HEK293 (cell line): Measurements from ENCODE around the gene SLC25A20.

Experiments
- BCL6B ChIP-seq: fragments of 450-650 bp; formaldehyde crosslinking; IDR thresholded peaks from 2 replicates; pipeline ENCODE4 v1.5.1; 2017; ENCODE audit warnings: missing biosample characterization, missing genetic modification characterization
- GFI1B ChIP-seq: fragments of 450-650 bp; formaldehyde crosslinking; IDR thresholded peaks from 2 replicates; pipeline ENCODE4 v1.5.1; 2016; ENCODE audit warnings: missing biosample characterization, missing genetic modification characterization
- GLI2 ChIP-seq: fragments of 450-650 bp; formaldehyde crosslinking; IDR thresholded peaks from 2 replicates; pipeline ENCODE4; 2017; ENCODE audit warnings: missing biosample characterization, missing genetic modification characterization, low read depth, borderline replicate concordance
- GLIS2 ChIP-seq: fragments of 450-650 bp; formaldehyde crosslinking; IDR thresholded peaks from 2 replicates; pipeline ENCODE4 v1.5.1; 2016; ENCODE audit warnings: missing biosample characterization, missing genetic modification characterization
- KLF1 ChIP-seq: fragments of 450-650 bp; formaldehyde crosslinking; IDR thresholded peaks from 2 replicates; pipeline ENCODE4 v1.5.1; 2016; ENCODE audit warnings: missing biosample characterization, missing genetic modification characterization
- KLF10 ChIP-seq: fragments of 450-650 bp; IDR thresholded peaks from 2 replicates; pipeline ENCODE4 v1.5.1; 2018; ENCODE audit warnings: missing biosample characterization, mild to moderate bottlenecking, missing genetic modification characterization
- OVOL3 ChIP-seq: fragments of 450-650 bp; formaldehyde crosslinking; IDR thresholded peaks from 2 replicates; pipeline ENCODE4 v1.5.1; 2016; ENCODE audit warnings: missing biosample characterization, missing genetic modification characterization
- ZBTB8A ChIP-seq: fragments of 450-650 bp; formaldehyde crosslinking; IDR thresholded peaks from 2 replicates; pipeline ENCODE4 v1.5.1; 2016; ENCODE audit warnings: missing biosample characterization, missing genetic modification characterization
- ZEB2 ChIP-seq: fragments of 450-650 bp; formaldehyde crosslinking; IDR thresholded peaks from 2 replicates; pipeline ENCODE4 v1.5.1; 2016; ENCODE audit warnings: missing biosample characterization, missing genetic modification characterization
- ZNF121 ChIP-seq: fragments of 450-650 bp; formaldehyde crosslinking; IDR thresholded peaks from 2 replicates; pipeline ENCODE4 v1.5.1; 2016; ENCODE audit warnings: missing biosample characterization, missing genetic modification characterization
- ZNF138 ChIP-seq: fragments of 450-650 bp; formaldehyde crosslinking; IDR thresholded peaks from 2 replicates; pipeline ENCODE4 v1.5.1; 2016; ENCODE audit warnings: missing biosample characterization, missing genetic modification characterization, borderline replicate concordance
- ZNF16 ChIP-seq: fragments of 450-650 bp; formaldehyde crosslinking; IDR thresholded peaks from 2 replicates; pipeline ENCODE4 v1.5.1; 2016; ENCODE audit warnings: low read depth, missing biosample characterization, missing genetic modification characterization
- ZNF223 ChIP-seq: fragments of 450-650 bp; formaldehyde crosslinking; IDR thresholded peaks from 2 replicates; pipeline ENCODE4 v1.5.1; 2016; ENCODE audit warnings: missing biosample characterization, missing genetic modification characterization
- ZNF239 ChIP-seq: fragments of 450-650 bp; formaldehyde crosslinking; IDR thresholded peaks from 2 replicates; pipeline ENCODE4 v1.5.1; 2016; ENCODE audit warnings: missing biosample characterization, missing genetic modification characterization
- ZNF37A ChIP-seq: fragments of 450-650 bp; IDR thresholded peaks from 2 replicates; pipeline ENCODE4 v1.5.1; 2018; ENCODE audit warnings: missing biosample characterization, missing genetic modification characterization
- ZNF391 ChIP-seq: fragments of 450-650 bp; formaldehyde crosslinking; IDR thresholded peaks from 2 replicates; pipeline ENCODE4 v1.5.1; 2016; ENCODE audit warnings: low read depth, missing biosample characterization, missing genetic modification characterization, borderline replicate concordance
- ZNF423 ChIP-seq: fragments of 450-650 bp; formaldehyde crosslinking; IDR thresholded peaks from 2 replicates; pipeline ENCODE4 v1.5.1; 2016; ENCODE audit warnings: missing biosample characterization, missing genetic modification characterization
- ZNF560 ChIP-seq: fragments of 450-650 bp; formaldehyde crosslinking; IDR thresholded peaks from 2 replicates; pipeline ENCODE4 v1.5.1; 2017; ENCODE audit warnings: missing biosample characterization, missing genetic modification characterization, borderline replicate concordance
- ZNF660 ChIP-seq: fragments of 450-650 bp; IDR thresholded peaks from 2 replicates; pipeline ENCODE4 v1.5.1; 2018; ENCODE audit warnings: missing biosample characterization, mild to moderate bottlenecking, missing genetic modification characterization
- ZNF677 ChIP-seq: fragments of 450-650 bp; IDR thresholded peaks from 2 replicates; pipeline ENCODE4 v1.5.0; 2018; ENCODE audit warnings: missing biosample characterization, mild to moderate bottlenecking, missing genetic modification characterization, moderate library complexity
- ZNF777 ChIP-seq: fragments of 450-650 bp; formaldehyde crosslinking; IDR thresholded peaks from 2 replicates; pipeline ENCODE4 v1.5.1; 2017; ENCODE audit warnings: missing biosample characterization, missing genetic modification characterization, borderline replicate concordance
- ZNF843 ChIP-seq: fragments of 450-650 bp; formaldehyde crosslinking; IDR thresholded peaks from 2 replicates; pipeline ENCODE4 v1.5.1; 2016; ENCODE audit warnings: missing biosample characterization, missing genetic modification characterization
- TF ChIP-seq, protein P1 (sequence below): fragments of 450-650 bp; formaldehyde crosslinking; IDR thresholded peaks from 2 replicates; pipeline ENCODE4 v1.5.1; 2016; ENCODE audit warnings: missing biosample characterization, missing genetic modification characterization
- TF ChIP-seq, protein P2 (sequence below): fragments of 450-650 bp; formaldehyde crosslinking; IDR thresholded peaks from 2 replicates; pipeline ENCODE4 v1.5.1; 2016; ENCODE audit warnings: missing biosample characterization, missing genetic modification characterization
- TF ChIP-seq, protein P3 (sequence below): fragments of 450-650 bp; formaldehyde crosslinking; optimal IDR thresholded peaks from 2 replicates; pipeline ENCODE3; 2016; ENCODE audit warnings: missing biosample characterization, mild to moderate bottlenecking, missing genetic modification characterization
- TF ChIP-seq, protein P4 (sequence below): fragments of 450-650 bp; formaldehyde crosslinking; IDR thresholded peaks from 2 replicates; pipeline ENCODE4 v1.5.1; 2017; ENCODE audit warnings: missing biosample characterization, missing genetic modification characterization
- TF ChIP-seq, protein P5 (sequence below): fragments of 450-650 bp; formaldehyde crosslinking; IDR thresholded peaks from 2 replicates; pipeline ENCODE4 v1.5.1; 2016; ENCODE audit warnings: missing biosample characterization, missing genetic modification characterization

The SLC25A20 gene

GRCh38 chr3:48847504-48848423 lies 50.9 kb downstream of the SLC25A20 start, which contains the start of gene PRKAR2A (continued):
- TF ChIP-seq ZNF560 (no peak), ZNF239 (tag by site-specific recombination) (no peak), ZNF677 (tag by site-specific recombination) (no peak), BCL6B (tag by site-specific recombination) (no peak), OVOL3 (tag by site-specific recombination) (no peak), GLIS2 (peak; percentile 43; the same call in 1 of the 2 replicates), ZNF223 (tag by site-specific recombination) (peak; percentile 73; the same call in 1 of the 2 replicates), ZNF37A (tag by site-specific recombination) (no peak), ZNF16 (tag by site-specific recombination) (no peak), ZNF843 (0 out of 2 replicates have a peak, but pooled peaks have one; percentile 17), ZNF777 (tag by site-specific recombination) (0 out of 2 replicates have a peak, but pooled peaks have one; percentile 82), KLF10 (tag by site-specific recombination) (peak; percentile 33; the same call in 1 of the 2 replicates), ZNF121 (no peak), ZNF660 (0 out of 2 replicates have a peak, but pooled peaks have one; percentile 42), KLF1 (tag by site-specific recombination) (0 out of 2 replicates have a peak, but pooled peaks have one; percentile 7), ZEB2 (tag by site-specific recombination) (no peak), GFI1B (tag by site-specific recombination) (no peak), ZBTB8A (tag by site-specific recombination) (peak; percentile 49), ZNF138 (tag by site-specific recombination) (no peak), ZNF391 (tag by site-specific recombination) (peak; percentile 47; the same call in 1 of the 2 replicates), GLI2 (tag by site-specific recombination) (no peak), ZNF423 (tag by site-specific recombination) (0 out of 2 replicates have a peak, but pooled peaks have one; percentile 1)
- TF ChIP-seq, protein P1, sequence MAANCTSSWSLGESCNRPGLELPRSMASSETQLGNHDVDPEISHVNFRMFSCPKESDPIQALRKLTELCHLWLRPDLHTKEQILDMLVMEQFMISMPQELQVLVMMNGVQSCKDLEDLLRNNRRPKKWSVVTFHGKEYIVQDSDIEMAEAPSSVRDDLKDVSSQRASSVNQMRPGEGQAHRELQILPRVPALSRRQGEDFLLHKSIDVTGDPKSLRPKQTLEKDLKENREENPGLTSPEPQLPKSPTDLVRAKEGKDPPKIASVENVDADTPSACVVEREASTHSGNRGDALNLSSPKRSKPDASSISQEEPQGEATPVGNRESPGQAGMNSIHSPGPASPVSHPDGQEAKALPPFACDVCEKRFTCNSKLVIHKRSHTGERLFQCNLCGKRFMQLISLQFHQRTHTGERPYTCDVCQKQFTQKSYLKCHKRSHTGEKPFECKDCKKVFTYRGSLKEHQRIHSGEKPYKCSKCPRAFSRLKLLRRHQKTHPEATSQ (tag by site-specific recombination): peak; percentile 59; the same call in 1 of the 2 replicates
- TF ChIP-seq, protein P2, sequence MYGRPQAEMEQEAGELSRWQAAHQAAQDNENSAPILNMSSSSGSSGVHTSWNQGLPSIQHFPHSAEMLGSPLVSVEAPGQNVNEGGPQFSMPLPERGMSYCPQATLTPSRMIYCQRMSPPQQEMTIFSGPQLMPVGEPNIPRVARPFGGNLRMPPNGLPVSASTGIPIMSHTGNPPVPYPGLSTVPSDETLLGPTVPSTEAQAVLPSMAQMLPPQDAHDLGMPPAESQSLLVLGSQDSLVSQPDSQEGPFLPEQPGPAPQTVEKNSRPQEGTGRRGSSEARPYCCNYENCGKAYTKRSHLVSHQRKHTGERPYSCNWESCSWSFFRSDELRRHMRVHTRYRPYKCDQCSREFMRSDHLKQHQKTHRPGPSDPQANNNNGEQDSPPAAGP: 0 out of 2 replicates have a peak, but pooled peaks have one; percentile 4
- TF ChIP-seq, protein P3, sequence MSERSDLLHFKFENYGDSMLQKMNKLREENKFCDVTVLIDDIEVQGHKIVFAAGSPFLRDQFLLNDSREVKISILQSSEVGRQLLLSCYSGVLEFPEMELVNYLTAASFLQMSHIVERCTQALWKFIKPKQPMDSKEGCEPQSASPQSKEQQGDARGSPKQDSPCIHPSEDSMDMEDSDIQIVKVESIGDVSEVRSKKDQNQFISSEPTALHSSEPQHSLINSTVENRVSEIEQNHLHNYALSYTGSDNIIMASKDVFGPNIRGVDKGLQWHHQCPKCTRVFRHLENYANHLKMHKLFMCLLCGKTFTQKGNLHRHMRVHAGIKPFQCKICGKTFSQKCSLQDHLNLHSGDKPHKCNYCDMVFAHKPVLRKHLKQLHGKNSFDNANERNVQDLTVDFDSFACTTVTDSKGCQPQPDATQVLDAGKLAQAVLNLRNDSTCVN: peak; percentile 90
- TF ChIP-seq, protein P4, sequence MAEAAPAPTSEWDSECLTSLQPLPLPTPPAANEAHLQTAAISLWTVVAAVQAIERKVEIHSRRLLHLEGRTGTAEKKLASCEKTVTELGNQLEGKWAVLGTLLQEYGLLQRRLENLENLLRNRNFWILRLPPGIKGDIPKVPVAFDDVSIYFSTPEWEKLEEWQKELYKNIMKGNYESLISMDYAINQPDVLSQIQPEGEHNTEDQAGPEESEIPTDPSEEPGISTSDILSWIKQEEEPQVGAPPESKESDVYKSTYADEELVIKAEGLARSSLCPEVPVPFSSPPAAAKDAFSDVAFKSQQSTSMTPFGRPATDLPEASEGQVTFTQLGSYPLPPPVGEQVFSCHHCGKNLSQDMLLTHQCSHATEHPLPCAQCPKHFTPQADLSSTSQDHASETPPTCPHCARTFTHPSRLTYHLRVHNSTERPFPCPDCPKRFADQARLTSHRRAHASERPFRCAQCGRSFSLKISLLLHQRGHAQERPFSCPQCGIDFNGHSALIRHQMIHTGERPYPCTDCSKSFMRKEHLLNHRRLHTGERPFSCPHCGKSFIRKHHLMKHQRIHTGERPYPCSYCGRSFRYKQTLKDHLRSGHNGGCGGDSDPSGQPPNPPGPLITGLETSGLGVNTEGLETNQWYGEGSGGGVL (tag by site-specific recombination): peak; percentile 27; the same call in 1 of the 2 replicates
- TF ChIP-seq, protein P5, sequence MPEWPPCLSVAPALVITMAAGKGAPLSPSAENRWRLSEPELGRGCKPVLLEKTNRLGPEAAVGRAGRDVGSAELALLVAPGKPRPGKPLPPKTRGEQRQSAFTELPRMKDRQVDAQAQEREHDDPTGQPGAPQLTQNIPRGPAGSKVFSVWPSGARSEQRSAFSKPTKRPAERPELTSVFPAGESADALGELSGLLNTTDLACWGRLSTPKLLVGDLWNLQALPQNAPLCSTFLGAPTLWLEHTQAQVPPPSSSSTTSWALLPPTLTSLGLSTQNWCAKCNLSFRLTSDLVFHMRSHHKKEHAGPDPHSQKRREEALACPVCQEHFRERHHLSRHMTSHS (tag by site-specific recombination): no peak
